Measurements from ENCODE around the gene SETD1B. TPM values are rescaled to one million over a fixed set of nuclear protein-coding genes. Genes with fewer than 3 reads are reported as not detected.

Gene SETD1B
- total RNA-seq, 2 donors from 2014 or later = 20.4 to 25.4 TPM

DNA sequence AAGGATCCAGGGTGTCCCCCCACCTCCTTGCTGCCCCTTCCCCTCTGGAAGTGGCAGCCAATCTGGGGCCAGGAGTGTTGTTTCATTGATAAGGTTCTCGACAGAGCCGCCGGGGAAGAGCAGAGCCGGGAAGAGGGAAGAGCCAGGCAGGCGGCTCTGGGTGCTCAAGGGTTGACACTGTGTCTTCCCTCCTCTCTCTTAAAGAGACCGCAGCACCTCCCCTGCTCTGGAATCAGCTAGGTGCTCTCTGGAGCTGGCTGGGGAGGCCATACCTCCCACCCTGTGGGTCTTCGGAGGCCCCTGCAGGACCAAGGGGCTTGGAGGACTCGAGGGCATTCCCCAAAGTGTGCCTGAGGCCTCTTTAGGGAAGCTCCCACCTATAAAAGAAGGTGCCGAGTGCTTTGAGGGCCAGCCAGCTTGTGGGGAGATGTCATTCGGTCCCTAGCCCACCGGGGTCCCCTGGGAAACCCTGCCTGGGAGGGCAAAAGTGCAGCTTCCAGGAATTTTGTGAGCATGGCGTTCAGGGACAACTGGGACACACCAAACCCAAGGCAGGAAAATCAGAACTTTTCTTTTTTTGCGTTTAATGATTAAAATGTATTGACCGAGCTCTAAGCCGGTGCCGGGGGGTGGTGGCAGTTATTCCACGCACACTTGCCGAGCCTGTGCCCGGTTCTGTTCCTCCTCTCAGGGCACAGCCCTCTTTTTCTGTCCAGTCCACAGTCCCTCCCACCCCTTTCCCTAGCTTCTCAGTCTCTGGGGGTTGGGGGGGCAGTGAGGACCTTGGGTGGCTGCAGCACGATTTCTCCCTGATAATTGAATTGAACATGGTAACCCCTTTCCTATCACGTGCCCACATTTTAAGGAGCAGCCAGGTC, 3.0 kb downstream of the SETD1B start:
- Histone ChIP-seq H3K27me3 (no peaks in the 10 kb centered on the region), H3K9ac (ENCODE audit: low read depth in 2 of 2, low read length in 2 of 2) (peak overlapping the region in 1 of 2 donors; percentile 82), H3K4me3 (peak overlapping the region; percentile 77), H3K36me3 (no peaks in the 10 kb centered on the region), H3K27ac (peak overlapping the region; percentile 46), H3K4me1 (peaks cover 13% of the 10 kb centered on the region), H3K9me3 (no peaks in the 10 kb centered on the region)
- DNase-seq = no peak
- intact Hi-C loops (cut with DNase I) = no loop called here
- TF ChIP-seq, protein P1, sequence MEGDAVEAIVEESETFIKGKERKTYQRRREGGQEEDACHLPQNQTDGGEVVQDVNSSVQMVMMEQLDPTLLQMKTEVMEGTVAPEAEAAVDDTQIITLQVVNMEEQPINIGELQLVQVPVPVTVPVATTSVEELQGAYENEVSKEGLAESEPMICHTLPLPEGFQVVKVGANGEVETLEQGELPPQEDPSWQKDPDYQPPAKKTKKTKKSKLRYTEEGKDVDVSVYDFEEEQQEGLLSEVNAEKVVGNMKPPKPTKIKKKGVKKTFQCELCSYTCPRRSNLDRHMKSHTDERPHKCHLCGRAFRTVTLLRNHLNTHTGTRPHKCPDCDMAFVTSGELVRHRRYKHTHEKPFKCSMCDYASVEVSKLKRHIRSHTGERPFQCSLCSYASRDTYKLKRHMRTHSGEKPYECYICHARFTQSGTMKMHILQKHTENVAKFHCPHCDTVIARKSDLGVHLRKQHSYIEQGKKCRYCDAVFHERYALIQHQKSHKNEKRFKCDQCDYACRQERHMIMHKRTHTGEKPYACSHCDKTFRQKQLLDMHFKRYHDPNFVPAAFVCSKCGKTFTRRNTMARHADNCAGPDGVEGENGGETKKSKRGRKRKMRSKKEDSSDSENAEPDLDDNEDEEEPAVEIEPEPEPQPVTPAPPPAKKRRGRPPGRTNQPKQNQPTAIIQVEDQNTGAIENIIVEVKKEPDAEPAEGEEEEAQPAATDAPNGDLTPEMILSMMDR (IDR thresholded peaks at IDR 0.05) = no peak

DNA sequence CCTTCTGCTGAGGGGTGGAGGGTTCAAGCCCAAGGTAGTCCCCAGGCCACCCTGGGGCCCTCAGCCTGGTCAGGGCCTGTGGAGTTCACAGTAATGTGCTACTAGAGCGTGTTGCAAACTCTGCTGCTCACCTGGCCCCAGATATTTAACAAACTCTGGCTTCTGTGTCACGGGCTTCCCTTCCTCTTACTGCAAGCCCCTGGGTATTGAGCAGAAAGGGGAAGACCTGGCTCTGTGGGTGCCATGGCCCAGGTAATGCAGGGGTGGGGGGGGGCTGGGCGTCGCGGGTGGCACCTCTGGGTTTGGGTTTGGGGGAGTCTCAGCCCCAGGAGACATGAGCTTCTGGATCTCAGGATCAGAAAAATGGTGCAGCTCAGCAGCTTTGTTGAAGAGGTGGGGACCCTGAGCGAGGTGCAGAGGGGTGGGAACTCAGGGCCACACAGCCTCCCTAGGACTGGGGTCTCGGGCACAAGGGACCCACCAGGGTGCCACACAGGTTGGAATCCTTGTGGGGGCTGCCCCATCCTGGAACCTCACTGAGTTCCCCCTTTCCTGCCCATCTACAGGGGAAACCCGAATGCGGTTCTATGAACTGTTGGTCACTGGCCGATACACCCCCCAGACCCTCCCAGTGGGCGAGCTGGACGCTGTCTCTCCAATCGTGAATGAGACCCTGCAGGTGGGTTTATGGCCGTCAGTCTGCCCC, 4.0 kb downstream of the SETD1B start:
- DNase-seq = no peak
- H3K27me3 ChIP-seq = no peaks in the 10 kb centered on the region
- H3K36me3 ChIP-seq = no peaks in the 10 kb centered on the region
- no peaks in the 10 kb centered on the region for H3K9me3 ChIP-seq
- no peak overlapping the region for H3K4me3 ChIP-seq
- no peak overlapping the region for H3K9ac ChIP-seq (ENCODE audit: low read depth in 2 of 2, low read length in 2 of 2)
- H3K4me1 ChIP-seq = peaks cover 13% of the 10 kb centered on the region
- no peak overlapping the region for H3K27ac ChIP-seq
- intact Hi-C loops (cut with DNase I) = no loop called here
- TF ChIP-seq, protein P1 (IDR thresholded peaks at IDR 0.05) = no peak

DNA sequence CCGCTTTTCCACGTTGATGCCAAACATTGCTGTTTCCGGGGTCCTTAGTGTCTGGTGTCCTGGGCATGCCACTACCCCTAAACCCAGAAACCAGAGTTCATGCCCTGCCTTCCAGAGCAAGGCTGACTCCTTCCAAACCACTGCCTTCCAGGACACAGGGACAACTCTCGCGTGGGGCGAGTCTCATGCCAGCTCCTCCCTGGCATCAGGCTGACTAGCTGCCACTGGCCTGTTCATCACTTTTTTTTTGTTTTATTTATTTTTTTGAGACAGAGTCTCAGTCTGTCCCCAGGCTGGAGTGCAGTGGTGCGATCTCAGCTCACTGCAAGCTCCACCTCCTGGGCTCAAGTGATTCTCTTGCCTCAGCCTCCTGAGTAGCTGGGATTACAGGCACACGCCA, 4.8 kb downstream of the SETD1B start:
- intact Hi-C loops (cut with DNase I) = no loop called here
- no peak overlapping the region for H3K9ac ChIP-seq (ENCODE audit: low read depth in 2 of 2, low read length in 2 of 2)
- peaks cover 21% of the 10 kb centered on the region for H3K4me1 ChIP-seq
- TF ChIP-seq, protein P1 (IDR thresholded peaks at IDR 0.05) = no peak
- no peak overlapping the region for H3K27ac ChIP-seq
- no peak for DNase-seq
- no peak overlapping the region for H3K4me3 ChIP-seq
- H3K27me3 ChIP-seq = no peaks in the 10 kb centered on the region
- no peaks in the 10 kb centered on the region for H3K36me3 ChIP-seq
- no peaks in the 10 kb centered on the region for H3K9me3 ChIP-seq

DNA sequence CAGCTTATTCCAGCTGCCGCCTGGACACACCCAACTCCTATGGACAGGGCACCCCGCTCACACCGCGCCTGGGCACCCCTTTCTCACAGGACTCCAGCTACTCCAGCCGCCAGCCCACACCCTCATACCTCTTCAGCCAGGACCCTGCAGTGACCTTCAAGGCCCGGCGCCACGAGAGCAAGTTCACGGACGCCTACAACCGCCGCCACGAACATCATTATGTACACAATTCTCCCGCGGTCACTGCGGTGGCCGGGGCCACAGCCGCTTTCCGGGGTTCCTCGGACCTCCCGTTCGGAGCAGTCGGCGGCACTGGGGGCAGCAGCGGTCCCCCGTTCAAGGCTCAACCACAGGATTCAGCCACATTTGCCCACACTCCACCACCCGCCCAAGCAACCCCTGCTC, 5.9 kb downstream of the SETD1B start:
- no peak overlapping the region for H3K9ac ChIP-seq (ENCODE audit: low read depth in 2 of 2, low read length in 2 of 2)
- no peak overlapping the region for H3K4me3 ChIP-seq
- DNase-seq = no peak
- peaks cover 22% of the 10 kb centered on the region for H3K4me1 ChIP-seq
- H3K27ac ChIP-seq = no peak overlapping the region
- no peaks in the 10 kb centered on the region for H3K27me3 ChIP-seq
- intact Hi-C loops (cut with DNase I) = loop anchor here (5.0 kb wide), 1 partner anchor 32 kb away; no protein-coding TSS in a partner anchor
- no peaks in the 10 kb centered on the region for H3K36me3 ChIP-seq
- H3K9me3 ChIP-seq = no peaks in the 10 kb centered on the region
- TF ChIP-seq, protein P1 (IDR thresholded peaks at IDR 0.05) = no peak

DNA sequence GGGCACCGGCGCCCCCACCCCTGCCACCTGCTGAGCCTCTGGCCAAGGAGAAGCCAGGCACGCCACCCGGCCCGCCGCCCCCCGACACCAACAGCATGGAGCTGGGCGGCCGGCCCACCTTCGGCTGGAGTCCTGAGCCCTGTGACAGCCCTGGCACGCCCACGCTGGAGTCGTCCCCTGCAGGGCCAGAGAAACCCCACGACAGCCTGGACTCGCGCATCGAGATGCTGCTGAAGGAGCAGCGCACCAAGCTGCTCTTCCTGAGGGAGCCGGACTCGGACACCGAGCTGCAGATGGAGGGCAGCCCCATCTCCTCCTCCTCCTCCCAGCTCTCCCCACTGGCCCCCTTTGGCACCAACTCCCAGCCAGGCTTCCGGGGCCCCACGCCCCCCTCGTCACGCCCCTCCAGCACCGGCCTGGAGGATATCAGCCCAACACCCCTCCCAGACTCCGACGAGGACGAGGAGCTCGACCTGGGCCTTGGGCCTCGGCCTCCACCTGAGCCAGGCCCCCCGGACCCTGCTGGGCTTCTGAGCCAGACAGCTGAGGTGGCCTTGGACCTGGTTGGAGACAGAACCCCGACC, 6.5 kb downstream of the SETD1B start:
- no peaks in the 10 kb centered on the region for H3K9me3 ChIP-seq
- no peak overlapping the region for H3K27ac ChIP-seq
- intact Hi-C loops (cut with DNase I) = loop anchor here (5.0 kb wide), 1 partner anchor 33 kb away; no protein-coding TSS in a partner anchor
- no peak overlapping the region for H3K9ac ChIP-seq (ENCODE audit: low read depth in 2 of 2, low read length in 2 of 2)
- no peak overlapping the region for H3K4me3 ChIP-seq
- no peaks in the 10 kb centered on the region for H3K36me3 ChIP-seq
- no peak for DNase-seq
- peaks cover 22% of the 10 kb centered on the region for H3K4me1 ChIP-seq
- TF ChIP-seq, protein P1 (IDR thresholded peaks at IDR 0.05) = no peak
- no peaks in the 10 kb centered on the region for H3K27me3 ChIP-seq
